Epithelial cell of proximal tubule (primary cell): ENCODE results near the gene FYB1. TPM values are rescaled to one million over a fixed set of nuclear protein-coding genes. Genes with fewer than 3 reads are reported as not detected.

Experiments used
- DNase-seq: peaks from one replicate; pipeline ENCODE4 v3.0.0-alpha.2; 2011; ENCODE audit warnings: low read depth
- H3K4me3 ChIP-seq: 2 replicates; pipeline ENCODE4 v1.5.1; 2011; ENCODE audit warnings: low read depth, mild to moderate bottlenecking, low read length
- CTCF ChIP-seq: conservative IDR thresholded peaks from 2 replicates; pipeline ENCODE4 v1.5.1; 2012; ENCODE audit warnings: low read depth, mild to moderate bottlenecking, low read length
- total RNA-seq: library from RNA; depleted of rRNA; stranded (reverse); fragments of >200 nt; gene quantifications from 2 replicates; pipeline ENCODE4 v1.2.3, GENCODE V29; 2015

The FYB1 gene
- total RNA-seq, 1 donor from 2014 or later, result not detected

GRCh38 chr5:39131210-39132127, 87.9 kb downstream of the FYB1 start:
- H3K4me3 ChIP-seq, result no peak overlapping the region
- no peak for DNase-seq
- TF ChIP-seq CTCF, result no peak

GRCh38 chr5:39130716-39131115, 88.6 kb downstream of the FYB1 start:
- no peak for TF ChIP-seq CTCF
- no peak for DNase-seq
- no peak overlapping the region for H3K4me3 ChIP-seq

- no peak overlapping the region for H3K4me3 ChIP-seq
- TF ChIP-seq CTCF, result no peak
- no peak for DNase-seq
Observed at GRCh38 chr5:39121922-39122321, 97.4 kb downstream of the FYB1 start.

GRCh38 chr5:39121315-39121714, 98.0 kb downstream of the FYB1 start:
- no peak for DNase-seq
- H3K4me3 ChIP-seq, result no peak overlapping the region
- no peak for TF ChIP-seq CTCF

GRCh38 chr5:39120052-39120420, 99.3 kb downstream of the FYB1 start:
- no peak for TF ChIP-seq CTCF
- DNase-seq, result no peak
- H3K4me3 ChIP-seq, result no peak overlapping the region

GRCh38 chr5:39119404-39120051, 99.8 kb downstream of the FYB1 start:
- DNase-seq, result no peak
- H3K4me3 ChIP-seq, result no peak overlapping the region
- TF ChIP-seq CTCF, result no peak
